ENCODE results near the gene MSI2.

DNA sequence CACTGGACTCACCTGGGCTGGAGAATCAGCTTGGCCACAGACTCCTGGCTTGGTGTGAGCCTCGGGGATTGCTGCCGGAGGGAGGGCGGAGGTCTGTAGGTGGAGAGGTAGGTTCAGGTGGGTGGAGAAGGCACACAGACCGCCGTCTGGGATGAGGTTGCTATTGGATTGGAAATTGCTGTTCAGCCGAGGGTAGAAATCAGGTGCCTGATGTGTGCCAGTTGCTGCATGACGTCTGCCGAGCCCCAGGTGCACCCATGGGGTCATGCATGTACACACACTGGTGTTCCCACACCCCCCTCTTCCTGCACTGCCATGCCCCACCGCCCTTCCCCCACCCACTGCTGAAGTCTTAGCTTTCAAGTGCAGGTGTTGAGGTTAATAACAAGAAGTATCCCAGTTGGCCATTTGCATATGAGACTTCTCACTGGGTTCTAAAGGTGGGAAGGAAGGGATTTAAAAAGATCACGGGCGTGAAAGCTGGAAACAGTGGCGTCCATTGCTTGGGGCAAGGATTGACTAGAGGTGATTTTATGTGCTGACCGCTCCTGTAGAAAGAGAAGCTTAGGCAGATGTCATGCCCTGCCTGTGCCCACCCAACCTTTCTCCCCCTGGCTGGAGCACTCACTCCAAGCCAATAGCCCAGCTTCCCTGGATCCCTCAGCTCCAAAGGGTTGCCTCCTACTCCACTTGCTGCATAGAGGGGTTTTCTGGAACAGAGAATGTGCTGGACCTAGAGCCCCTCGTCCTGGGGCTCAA is 295.2 kb downstream of the MSI2 start:
- no peak for TF ChIP-seq EZH2 (IDR thresholded peaks at IDR 0.05)
- TF ChIP-seq POLR2AphosphoS5 (IDR thresholded peaks at IDR 0.05; ENCODE audit: borderline replicate concordance, low read depth, low read length): no peak

All from SK-N-MC (cell line).